ELR (cell line): ENCODE data around the gene IRAK1.

Source experiments
- DNase-seq: peaks from one replicate; pipeline ENCODE4 v3.0.0-alpha.2; 2015; ENCODE audit warnings: low read depth

IRAK1 gene

DNA sequence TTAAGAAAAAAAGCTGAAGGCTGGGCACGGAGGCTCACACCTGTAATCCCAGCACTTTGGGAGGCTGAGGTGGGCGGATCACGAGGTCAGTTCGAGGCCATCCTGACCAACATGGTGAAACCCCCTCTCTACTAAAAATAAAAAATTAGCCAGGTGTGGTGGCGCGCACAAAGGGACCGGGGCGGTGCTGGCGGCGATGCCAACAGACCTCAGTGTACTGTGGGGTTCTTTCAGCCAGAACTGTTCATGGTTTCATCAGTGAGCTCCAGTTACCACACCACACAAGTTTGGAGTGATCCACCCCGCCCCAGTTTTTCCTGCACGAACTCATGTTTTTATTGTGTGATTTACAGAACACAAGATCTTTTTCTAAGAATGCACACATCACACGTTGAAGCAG lies 21.2 kb upstream of the IRAK1 start:
- DNase-seq = no peak

GRCh38 chrX:154040307-154040756 lies 20.6 kb upstream of the IRAK1 start:
- peak; percentile 68 for DNase-seq

GRCh38 chrX:154039577-154039976 lies 19.9 kb upstream of the IRAK1 start:
- DNase-seq = no peak

DNA sequence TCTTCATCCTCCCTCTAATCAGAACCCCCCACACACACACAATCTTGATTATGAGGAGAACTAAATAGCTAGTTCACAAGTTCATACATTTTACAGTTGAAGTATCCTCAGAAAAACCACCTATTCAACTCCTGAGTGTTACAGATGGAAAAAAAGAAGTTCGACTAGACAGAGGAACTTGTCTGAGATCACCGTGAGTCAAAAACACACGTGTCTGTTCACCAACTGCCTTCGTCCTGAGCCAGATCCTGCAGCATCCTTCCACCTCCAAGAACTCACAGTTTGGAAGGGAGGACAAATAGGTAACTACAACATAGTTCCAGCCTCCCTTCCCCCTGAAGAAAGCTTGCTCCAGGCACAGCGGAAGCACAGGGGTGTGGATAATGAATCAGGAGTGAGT lies 19.0 kb upstream of the IRAK1 start:
- DNase-seq = no peak

DNA sequence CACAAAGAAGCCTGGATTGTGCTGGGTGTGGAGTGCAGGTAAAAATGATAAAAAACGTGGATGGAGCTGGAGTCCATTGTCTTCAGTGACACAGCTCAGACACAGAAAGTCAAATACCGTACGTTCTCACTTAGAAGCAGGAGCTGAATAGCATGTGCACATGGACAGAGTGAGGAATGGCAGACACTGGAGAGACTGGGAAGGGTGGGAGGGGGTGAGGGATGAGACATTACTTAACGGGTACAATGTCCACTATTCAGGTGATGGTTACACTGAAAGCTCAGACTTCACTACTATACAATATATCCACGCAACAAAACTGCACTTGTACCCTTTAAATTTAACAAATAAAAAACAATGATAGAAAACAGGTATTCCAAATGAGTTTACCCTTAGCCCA lies 18.1 kb upstream of the IRAK1 start:
- no peak for DNase-seq

- no peak for DNase-seq
These were observed 16.8 kb upstream of the IRAK1 start for GRCh38 chrX:154036513-154036912.

GRCh38 chrX:154033848-154034247 lies 14.1 kb upstream of the IRAK1 start:
- DNase-seq = no peak

- no peak for DNase-seq
These were observed 13.0 kb upstream of the IRAK1 start for GRCh38 chrX:154032653-154033052.

GRCh38 chrX:154032160-154032559 lies 12.5 kb upstream of the IRAK1 start:
- DNase-seq = no peak

DNA sequence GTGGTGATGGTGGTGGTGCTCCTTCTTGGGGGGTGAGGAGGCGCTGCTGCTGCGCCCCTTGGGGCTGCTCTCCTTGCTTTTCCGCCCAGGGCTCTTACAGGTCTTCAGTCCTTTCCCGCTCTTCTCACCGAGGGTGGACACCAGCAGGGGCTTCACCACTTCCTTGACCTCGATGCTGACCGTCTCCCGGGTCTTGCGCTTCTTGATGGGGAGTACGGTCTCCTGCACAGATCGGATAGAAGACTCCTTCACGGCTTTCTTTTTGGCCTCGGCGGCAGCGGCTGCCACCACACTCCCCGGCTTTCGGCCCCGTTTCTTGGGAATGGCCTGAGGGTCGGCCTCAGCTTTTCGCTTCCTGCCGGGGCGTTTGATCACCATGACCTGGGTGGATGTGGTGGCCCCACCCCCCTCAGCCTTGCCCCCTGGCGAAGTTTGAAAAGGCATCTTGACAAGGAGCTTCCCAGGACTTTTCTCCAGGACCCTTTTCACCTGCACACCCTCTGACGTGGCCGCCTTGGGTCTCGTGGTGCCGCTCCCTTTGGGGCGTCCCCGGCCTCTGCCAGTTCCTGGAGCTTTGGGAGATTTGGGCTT lies 11.1 kb upstream of the IRAK1 start:
- no peak for DNase-seq

DNA sequence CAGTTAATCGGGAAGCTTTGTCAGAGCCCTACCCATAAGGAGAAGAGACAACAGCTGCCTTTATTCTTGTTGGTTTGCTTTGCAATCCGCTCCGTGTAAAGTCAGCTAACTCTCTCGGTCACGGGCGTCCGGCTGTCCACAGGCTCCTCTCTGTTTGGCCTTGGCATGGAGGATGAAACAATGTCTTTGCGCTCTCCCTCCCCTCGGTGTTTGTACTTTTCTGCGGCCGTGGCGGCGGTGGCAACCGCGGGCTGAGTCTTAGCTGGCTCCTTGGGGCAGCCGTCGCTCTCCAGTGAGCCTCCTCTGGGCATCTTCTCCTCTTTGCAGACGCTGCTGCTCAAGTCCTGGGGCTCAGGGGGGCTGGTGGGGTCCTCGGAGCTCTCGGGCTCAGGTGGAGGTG lies 10.6 kb upstream of the IRAK1 start:
- DNase-seq = no peak

DNA sequence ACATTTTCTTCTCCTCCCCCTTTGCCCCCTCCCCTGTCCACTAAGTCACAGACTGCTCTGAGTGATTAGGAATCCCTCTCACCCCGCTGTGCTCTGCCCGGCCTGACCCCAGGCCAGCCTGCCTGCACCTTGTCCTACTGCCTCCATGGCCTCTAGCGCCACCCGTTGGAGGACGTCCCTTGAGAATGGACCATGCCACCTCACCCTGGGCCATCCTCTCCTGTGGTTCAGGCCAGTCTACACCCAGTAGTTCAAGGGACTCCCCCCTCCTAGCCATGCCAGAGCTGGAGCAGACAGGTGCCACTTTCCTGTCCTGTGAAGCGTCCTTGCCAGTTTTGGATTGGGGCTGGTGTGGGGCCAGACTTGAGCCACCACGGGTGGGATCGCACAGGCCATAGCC lies 9.7 kb upstream of the IRAK1 start:
- DNase-seq = no peak

- no peak for DNase-seq
These were observed 8.9 kb upstream of the IRAK1 start for GRCh38 chrX:154028502-154029184.

GRCh38 chrX:154027986-154028385 lies 8.3 kb upstream of the IRAK1 start:
- no peak for DNase-seq

DNA sequence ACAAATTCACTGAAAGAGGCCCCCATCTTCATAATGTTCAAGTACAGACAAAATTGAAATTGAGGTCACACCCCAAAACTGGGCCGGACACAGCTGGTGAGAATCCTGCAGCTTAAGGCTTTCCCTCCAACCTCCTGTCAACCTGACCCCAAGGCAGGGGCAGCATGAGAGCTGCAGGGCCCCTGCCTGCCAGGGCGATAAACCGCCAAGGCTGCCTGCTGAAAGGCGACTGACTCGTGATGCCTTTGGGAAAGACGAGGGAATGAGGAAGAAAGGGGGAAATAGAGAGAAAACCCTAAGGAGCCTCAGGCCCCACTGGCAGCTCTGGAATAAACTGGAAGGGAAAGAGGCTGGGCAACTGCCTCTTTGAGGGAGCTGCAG lies 7.3 kb upstream of the IRAK1 start:
- no peak for DNase-seq

DNA sequence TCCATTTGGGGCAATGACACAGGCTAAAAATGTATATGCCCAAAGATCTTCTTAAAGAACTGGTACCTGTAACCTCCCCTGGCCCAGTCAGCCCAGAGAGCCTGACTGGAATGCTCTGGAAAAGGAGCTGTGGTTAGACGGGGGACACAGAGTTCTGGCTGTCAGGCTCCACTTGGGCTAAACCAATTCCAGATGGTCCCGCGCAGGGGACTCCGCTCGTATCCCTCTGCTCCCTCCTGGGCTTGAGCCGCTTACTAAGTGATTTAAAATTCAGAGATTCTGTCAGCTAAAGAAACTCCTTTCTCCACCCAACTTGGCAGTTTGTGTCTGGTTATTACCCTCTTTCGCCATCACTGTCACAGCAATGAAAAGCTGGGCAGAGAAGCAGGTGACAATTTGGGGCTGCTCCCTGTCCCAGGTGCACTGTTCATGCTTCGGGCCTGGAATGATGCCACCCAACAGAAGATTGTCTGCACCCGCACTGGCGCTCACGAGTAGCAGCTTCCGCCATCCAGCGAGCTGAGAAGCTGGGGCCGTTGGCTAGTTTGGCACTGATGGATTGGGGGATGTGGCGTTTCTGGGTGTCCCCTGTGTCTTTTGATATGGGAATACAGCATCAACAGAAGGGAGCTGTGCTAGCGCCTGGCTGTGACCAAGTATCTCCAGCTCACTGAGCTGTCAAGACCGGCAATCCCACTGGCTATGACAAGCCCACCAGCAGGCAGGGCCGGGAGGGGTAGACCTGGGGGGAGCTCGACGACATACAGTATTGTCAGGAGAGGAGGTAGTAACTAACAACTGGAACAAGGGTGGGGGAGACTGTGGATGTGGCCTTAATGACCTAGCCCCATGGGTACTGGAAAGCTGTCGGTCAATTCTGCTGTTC lies 6.7 kb upstream of the IRAK1 start:
- no peak for DNase-seq

- DNase-seq = no peak
These were observed 5.5 kb upstream of the IRAK1 start for GRCh38 chrX:154025230-154025629.

- no peak for DNase-seq
These were observed 4.6 kb upstream of the IRAK1 start for GRCh38 chrX:154024271-154024670.

- no peak for DNase-seq
These were observed 3.7 kb upstream of the IRAK1 start for GRCh38 chrX:154023276-154024000.

DNA sequence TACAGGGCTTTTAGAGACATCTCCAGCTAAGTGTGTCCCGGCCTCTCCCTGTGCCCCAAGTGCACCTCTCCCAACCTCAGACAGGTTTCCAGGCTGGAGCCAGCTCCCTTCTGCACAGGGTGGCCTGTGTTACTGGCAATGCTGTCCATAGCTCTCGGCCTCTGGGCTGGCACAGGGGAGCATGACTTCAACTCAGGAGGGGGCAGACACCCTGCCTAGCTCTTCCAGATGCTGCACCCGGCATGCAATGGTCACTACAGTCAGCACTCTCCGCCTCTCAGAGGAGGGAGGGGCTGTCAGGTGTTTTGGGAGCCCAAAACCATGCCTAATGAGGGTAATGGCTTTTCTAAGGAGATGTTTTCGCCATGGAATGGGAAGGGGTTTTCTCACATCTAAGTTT lies 2.4 kb upstream of the IRAK1 start:
- no peak for DNase-seq

GRCh38 chrX:154021131-154021611 lies 1.5 kb upstream of the IRAK1 start:
- DNase-seq = peak; percentile 77

DNA sequence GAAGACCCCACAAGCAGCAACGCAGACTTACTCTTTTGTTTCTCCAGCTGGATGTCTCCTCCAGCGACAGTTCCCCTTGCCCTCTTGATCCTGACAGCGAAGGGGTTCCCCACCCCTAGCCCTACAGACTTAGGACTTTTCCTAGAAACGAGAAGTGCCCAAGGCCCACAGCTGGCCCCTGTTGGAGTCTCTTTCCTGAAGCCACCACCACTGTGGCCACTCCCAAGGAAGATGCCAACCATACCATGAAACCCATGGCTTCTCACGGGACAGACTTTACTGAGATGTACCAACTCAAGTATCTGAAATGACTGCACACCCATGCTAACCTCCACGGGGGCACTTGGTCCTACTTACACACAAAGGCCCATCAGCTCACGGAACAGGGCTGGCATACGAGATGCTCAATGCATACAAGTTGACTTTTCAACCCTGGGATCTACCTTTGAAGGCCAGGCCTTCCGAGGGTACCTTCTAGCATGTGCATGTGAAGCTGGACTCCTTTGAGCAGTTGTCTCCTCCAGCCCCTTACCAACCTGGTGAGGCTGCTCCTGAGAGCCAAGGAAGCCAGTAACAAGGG lies 924 bp upstream of the IRAK1 start:
- peak; percentile 18 for DNase-seq
